ENCODE results near the gene SERINC2.
"Not testable (repeated sequence)": the region's sequence is repeated elsewhere in the genome, so short reads cannot be mapped to it uniquely, and the experiment has no call there.

The SERINC2 gene

DNA sequence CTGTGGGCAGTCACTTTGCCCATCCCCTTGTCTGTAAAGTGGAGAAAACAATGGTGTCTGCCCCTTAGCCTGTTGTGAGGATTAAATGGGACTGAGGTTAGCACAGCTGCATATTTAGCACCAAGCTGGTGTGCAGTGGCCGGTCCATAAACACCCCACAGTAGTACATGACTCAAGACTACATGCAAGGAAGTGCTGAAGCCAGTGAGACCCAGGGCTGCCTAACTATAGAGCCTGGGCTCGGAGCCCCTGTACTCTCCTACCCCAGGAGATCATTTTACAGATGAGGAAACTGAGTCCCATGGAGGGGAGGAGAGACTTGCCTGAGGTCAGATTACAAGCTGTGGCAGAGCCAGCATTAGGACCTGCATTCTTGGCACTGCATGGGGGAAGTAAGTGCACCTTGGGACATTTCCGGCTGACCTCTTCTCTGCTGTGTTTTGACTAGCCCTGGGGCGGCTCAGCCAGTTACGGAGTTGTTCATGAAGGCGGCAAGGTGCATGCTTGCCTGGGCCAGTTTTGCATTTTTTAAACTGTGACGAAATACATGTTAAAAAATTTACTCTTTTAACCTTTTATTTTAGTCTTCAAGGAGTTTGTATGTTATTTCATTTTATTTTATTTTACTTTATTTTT, 3.2 kb downstream of the SERINC2 start:
- no peak for DNase-seq

DNA sequence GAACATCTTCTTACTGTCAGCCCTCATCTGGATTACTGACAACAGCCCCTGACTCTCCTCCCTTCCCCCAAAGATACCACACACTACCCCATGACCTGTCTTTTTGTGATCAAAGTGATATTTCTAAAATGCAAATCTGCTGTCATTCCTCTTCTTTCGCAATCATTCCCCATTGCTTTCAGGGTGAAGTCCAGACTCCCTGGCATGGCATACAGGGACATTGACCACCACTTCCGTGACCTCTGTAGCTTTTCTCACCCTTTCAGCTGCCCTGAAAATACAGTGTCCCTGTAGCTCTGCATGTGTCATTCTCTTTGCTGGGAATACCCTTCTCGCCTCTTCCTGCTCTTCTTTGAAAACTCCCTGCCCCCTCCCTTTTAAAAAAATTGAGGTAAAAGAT, 4.1 kb downstream of the SERINC2 start:
- no peak for DNase-seq

DNA sequence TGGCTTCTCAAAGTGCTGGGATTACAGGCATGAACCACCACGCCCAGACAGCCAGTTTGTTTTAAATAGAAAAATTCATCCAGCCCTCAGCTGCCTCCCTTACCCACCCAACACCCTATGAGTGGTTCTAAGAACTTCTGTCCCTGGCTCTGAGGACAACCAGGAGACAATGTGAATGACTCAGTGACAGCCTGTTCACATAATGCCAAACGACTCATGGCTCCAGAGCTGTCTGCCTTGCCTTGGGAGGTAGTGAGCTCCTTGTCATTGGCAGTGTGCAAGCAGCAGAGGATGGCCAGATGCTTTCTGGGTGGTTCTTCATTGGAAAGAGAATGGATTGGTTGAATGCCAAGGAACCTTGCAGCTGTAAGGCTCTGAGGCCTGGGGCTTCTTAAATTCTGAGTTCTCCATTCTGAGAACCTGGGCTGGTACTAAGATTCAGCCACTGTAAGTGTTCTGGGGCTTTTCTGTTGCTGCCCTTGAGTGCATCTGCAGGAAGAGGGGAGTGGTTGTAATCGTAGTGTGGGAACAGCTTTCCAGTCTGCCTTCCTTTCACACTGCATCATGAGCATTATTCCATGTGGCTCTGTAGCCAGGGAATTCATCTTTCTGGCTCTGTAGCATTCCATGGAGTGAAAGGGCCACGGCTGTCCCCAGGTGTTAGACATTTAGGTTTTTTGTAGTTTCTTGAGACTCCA, 5.8 kb downstream of the SERINC2 start:
- peak in 1 of 2 donors; percentile 25 for DNase-seq

DNA sequence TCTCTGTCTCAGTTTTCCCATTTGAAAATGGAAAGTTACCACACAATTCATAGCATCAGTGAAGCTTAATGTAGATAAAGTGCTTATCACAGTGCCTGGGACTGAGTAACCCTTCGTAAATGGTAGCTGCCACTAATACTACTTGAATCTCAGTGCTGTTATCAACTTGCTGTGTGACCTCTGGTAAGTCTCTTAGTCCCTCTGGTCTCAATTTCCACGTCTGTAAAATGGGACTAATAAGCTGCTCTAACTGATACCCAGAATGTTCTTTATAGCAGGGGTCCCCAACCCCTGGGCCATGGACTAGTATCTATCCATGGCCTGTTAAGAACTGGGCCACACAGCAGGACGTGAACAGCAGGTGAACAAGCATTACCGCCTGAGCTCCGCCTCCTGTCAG, 7.7 kb downstream of the SERINC2 start:
- no peak for DNase-seq

DNA sequence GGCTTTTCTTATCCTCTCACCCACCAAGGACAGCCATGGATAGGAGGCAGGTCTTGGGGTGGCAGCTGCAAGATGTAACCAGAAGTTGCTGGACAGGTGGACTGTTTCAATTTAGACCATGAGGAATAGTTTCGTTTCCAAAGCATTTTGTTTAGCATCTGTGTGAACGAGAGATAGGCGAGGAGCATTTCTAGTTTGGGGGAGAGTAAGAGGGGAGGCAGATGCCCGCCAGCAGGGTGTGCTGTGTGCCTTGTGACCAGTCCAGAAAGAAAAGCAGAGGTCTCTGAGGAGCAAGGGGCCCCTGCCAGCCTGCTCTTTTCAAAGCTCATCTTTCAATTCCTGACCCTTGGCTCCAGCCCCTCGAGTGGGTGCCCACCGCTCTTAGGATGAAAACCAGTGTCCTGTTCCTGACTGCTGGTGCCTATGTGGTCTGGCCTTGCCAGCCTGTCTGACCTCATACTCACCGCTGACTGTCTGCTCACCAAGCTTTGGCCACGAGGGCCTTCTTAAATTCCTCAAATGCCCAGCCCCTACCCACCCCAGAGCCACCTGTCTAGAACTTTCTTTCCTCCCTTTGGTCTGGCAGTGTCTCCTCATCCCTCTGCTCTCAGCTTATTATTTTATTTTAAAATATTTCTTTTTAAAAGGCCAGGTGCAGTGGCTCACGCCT, 8.5 kb downstream of the SERINC2 start:
- no peak for DNase-seq

DNA sequence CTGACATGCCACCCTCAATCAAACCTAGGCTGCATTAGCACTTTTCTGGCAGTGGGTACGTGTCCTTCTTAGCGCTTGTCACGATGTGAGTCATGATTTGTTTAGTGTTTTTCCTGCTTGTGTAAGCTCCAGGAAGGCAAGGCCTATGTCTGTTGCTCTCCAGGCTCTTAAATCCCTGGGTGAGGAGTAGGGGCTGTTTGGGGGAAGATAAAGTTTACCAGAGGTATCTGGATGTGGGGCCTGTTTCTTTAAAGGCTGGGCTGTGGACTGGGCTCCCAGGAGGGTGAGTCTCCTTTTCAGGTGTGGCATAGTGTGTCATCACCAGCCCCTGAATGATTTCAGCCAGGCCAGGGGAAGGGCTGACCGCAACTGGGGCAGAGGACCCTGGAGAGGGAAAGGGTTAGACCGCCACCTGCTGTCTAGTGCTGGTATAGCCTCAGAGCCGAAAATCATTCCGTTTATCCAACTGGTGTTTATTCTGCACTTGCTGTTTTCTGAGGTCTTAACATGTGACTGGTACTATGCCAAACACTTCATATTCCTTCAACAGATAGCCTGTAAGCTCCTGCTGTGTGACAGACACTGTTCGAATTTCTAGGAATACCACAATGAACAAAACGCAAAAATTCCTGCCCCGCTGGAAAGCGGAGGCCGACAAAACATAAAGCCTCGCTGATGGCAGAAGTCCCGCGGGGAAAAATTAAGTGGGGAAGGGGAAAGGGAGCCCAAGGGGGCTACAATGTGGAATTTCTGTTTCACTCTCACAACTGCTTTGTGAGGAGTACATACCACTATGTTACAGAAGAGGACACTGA, 9.7 kb downstream of the SERINC2 start:
- DNase-seq = peak; percentile 65 to 77

DNA sequence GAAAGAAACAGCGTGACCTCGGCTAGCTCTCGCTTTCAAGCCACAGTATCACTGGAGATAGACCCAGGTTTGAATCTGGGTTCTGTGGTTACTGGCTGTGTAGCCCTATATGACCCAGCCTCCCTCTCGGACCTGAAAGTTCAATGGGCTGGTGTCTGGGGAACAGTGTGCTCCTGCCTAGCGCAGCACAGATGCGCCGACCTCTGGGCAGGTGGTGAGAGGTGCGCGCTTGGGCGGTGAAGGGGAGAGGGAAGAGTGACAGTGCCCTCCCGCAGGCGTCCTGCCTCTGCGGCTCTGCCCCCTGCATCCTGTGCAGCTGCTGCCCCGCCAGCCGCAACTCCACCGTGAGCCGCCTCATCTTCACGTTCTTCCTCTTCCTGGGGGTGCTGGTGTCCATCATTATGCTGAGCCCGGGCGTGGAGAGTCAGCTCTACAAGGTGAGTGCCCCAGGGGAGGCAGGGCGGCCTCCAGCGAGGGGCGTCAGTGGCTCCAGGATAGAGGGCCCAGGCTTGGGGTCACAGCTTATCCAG, 10.5 kb downstream of the SERINC2 start:
- no peak for DNase-seq

DNA sequence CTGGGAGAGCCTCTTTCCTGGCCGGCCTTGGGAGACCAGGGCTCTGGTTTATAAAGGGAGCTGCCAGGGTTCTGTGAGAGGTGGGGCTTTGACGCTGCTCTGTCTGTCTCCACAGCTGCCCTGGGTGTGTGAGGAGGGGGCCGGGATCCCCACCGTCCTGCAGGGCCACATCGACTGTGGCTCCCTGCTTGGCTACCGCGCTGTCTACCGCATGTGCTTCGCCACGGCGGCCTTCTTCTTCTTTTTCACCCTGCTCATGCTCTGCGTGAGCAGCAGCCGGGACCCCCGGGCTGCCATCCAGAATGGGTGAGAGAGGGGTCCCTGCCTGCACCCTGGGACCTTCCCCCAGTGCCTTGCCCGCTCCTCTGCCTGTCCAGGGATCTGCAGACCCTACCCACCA, 11.6 kb downstream of the SERINC2 start:
- DNase-seq = no peak

DNA sequence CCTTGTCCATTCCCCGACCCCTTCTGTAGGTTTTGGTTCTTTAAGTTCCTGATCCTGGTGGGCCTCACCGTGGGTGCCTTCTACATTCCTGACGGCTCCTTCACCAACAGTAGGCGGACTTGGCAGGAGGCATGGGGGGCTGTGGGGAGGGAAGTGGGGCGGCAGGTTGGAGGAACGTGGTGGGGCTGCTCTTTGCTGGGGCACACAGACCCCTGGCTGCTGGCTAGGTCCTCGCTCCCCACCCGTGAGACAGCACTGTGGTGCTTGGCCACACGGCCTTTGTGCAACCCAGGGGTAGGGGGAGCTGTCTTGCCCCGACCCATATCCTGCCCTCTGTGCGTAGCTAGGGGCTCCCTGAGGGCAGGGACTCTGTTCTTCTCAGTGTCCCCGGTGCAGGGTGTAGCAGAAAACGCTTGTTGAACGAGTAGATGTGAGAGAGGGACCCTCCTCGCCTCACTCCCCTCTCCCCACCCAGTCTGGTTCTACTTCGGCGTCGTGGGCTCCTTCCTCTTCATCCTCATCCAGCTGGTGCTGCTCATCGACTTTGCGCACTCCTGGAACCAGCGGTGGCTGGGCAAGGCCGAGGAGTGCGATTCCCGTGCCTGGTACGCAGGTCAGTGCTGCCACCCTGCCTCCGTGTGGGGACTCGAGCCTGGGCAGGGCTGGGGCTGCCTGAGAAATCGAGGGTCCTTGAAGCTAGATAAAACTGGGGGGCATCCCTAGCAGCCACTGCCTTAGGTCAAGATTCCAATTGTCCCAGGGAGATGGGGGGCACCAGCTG, 12.5 kb downstream of the SERINC2 start:
- no peak for DNase-seq

DNA sequence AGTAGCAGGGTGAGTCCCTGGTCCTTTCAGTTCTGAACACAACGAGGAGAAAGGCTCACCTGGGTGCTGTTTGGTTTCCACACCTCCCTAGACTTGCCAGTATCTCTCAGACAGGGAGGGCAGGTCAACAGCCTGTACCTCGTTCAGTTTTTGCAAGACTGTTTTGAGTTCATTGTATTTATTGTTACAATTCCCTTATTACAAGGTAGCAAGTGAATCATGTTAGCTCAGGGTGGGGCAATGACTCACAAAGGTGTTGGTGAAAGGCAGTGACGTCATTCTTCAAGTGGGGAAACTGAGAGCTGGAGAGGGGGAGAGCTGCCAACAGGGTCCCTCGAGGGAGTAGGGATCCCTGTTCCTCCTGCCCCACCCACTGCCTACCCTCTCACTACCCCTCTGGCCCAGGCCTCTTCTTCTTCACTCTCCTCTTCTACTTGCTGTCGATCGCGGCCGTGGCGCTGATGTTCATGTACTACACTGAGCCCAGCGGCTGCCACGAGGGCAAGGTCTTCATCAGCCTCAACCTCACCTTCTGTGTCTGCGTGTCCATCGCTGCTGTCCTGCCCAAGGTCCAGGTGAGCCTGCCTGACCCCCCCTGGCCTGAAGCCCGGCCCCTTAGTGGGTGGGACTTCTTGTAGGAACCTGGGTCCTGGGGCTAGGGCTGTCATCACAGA, 13.4 kb downstream of the SERINC2 start:
- no peak for DNase-seq

DNA sequence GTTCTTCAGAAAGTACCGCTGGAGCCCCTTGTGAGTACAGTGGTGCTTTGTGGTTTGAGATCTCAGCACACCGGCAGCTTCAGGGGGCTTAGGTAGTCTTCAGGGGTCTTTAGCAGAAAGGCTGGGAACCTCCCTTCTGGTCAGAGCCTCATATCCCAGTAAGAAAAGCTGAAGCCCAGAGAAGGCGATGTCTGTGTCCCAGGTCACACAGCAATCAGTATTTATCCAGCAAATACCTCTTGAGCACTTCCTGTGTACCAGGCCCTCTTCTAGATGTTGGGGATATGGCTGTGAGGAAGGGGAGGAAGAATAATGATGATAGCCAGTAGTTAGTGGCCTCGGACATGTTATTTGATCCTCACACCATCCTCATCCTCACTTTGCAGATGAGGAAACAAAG, 14.3 kb downstream of the SERINC2 start:
- DNase-seq = no peak

DNA sequence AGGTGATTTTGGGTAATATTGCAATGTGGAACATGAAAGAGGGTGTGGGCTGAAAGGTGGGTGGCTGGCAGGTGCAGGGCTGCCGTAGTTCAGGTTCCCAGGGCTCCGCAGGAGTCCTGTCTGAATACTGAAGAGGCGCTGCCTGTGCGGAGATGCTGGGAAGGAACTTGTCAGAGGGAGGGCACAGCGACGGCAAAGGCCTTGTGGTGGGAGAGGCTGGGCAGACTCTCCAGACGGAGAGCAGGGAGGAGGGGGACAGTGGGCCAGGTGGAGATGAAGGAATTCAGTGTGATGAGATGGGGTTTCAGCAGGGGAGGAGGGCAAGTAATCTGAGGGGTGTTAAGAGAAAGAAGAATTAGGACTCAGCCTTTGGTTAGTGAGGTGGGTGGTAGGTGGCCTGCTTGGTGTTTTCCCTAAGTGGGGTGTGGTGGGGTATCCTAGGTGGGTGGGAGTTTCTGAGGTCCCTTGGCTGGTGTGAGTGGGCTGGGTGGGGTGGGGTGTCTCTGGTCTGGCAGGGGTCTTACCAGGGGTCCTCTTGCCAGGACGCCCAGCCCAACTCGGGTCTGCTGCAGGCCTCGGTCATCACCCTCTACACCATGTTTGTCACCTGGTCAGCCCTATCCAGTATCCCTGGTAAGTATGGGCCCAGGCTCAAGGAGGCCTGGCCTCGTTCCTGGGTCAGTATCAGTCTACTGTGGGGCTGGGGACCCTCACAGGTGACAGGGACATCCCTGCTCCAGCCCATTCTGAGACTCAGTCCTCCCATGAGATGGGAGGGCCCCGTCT, 15.6 kb downstream of the SERINC2 start:
- no peak for DNase-seq

DNA sequence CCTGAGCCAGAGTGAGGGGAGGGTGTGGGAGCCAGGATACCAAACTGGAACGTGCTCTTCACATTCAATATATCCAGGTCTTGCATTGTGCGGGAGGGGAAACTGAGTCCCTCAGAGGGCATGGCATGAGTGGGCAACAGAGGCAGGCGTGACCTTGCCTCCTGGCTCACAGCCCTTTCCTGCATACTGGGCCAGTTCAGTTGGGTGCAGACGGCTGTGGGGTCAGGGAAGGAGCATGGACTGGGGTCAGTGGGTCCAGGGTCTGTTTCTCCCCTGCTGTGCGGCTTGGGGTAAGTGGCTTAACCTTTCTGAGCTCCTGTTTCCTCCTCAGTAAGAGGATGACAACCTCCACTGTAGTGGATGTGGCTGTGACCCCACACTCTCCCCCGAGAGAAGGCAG, 16.6 kb downstream of the SERINC2 start:
- DNase-seq = no peak

DNA sequence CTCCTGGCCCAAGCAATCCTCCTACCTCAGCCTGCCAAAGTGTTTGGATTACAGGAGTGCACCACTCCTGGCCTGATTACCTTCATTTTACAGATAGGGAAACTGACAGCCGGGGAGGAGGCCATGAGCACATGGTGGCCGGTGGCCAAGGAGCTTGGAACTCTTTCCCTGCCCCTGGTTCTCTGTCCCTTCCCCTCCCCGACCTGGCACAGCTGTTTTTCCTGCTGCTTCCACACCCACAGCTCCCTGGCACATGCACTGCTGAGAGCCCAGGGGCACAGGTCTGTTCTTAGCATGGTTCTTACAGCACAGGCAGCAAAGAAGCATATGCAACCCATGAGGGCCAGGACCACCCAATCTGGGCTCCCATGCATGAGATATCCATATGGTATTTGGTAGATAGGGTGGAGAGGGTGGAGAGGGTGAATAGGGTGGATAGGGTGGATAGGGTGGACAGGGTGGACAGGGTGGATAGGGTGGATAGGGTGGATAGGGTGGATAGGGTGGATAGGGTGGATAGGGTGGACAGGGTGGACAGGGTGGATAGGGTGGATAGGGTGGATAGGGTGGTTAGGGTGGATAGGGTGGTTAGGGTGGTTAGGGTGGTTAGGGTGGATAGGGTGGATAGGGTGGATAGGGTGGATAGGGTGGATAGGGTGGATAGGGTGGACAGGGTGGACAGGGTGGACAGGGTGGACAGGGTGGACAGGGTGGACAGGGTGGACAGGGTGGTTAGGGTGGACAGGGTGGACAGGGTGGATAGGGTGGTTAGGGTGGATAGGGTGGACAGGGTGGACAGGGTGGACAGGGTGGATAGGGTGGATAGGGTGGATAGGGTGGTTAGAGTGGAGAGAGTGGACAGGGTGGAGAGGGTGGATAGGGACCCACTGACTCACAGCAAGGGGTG, 18.6 kb downstream of the SERINC2 start:
- not testable (repeated sequence) for DNase-seq

DNA sequence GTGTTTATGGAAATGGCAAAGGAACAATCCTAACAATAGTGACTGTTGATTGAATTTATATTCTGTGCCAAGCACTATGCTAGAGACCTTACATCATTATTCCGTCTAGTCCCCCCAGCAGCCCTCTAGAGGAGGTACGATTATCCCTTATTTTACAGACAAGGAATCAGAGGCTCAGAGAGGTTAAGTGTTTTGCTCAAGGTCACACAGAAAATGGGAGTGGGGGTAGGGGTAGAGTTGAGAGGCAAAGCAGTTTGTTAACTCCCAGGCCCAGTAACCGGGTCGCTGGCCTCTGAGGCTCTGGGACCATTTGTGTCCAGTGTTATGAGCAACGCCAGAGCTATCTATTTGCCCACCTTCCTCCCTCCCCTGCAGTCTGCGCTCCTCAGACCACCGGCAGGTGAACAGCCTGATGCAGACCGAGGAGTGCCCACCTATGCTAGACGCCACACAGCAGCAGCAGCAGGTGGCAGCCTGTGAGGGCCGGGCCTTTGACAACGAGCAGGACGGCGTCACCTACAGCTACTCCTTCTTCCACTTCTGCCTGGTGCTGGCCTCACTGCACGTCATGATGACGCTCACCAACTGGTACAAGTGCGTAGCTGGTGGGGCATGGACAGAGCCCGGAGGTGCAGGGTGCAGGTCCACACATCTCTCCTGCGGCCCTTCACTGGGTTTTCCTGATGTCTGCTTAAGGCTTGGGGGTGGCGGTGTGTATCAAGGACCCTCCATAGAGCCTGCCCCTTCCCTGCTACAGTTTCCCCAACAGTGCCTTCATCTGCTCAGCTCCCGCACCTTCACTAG, 19.8 kb downstream of the SERINC2 start:
- DNase-seq = no peak

DNA sequence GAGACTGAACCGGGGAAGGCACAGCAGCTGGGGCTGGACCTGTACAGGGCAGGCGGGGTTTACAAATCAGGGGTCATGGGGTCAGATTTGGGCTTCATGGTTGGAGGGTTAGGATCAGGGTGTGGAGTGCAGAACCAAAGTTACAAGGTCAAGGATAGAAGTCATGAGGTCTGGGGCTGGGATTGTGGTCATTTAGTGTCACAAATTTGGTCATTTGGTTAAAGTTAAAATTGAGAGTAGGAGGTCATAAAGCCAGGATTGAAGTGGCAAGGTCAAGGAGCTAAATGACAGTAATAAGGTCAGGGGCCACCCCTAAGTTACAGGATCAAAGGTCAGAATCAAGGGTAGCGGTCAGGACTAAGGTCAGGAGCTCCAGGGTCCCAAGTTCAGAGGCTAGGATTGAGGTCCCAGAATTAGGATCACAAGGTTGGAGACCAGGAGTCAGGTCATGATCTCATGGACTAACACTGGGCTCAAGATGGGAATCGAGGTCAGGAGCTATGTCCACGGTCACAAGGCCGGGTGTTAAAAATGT, 20.4 kb downstream of the SERINC2 start:
- no peak for DNase-seq

DNA sequence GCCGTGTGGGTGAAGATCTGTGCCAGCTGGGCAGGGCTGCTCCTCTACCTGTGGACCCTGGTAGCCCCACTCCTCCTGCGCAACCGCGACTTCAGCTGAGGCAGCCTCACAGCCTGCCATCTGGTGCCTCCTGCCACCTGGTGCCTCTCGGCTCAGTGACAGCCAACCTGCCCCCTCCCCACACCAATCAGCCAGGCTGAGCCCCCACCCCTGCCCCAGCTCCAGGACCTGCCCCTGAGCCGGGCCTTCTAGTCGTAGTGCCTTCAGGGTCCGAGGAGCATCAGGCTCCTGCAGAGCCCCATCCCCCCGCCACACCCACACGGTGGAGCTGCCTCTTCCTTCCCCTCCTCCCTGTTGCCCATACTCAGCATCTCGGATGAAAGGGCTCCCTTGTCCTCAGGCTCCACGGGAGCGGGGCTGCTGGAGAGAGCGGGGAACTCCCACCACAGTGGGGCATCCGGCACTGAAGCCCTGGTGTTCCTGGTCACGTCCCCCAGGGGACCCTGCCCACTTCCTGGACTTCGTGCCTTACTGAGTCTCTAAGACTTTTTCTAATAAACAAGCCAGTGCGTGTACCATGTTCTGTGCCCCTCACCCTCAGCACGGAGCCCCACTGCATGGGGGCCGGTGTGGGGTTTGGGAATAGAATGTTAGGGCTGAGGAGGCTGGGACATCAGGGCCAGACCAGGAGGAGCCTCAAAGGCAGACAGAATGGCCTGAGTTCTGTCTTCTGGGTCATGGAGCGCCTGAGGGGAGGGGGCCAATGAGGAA, 21.3 kb downstream of the SERINC2 start:
- no peak for DNase-seq

DNA sequence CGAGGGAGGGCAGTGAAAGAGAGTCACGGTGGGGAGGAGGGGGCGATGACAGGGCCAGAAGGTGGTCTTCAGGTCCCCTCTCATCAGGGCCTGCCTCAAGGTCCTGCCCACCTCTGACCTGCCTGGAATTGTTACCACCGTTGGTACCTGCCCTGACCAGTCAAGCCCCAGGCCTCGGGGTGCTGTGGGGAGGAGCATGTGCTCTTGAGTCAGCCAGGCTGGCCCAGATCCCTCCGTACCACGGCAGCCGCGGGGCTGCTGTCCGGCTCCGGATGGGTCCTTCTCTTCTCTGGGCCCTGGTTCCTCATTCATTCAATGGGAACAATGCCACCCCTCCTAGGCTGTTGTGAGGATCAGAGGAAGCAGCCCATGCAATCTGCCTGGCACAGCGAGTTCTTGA, 22.0 kb downstream of the SERINC2 start:
- DNase-seq = no peak
